ENCODE results near the gene LPIN1.
"Not testable (repeated sequence)": the region's sequence is repeated elsewhere in the genome, so short reads cannot be mapped to it uniquely, and the experiment has no call there.

LPIN1 gene

DNA sequence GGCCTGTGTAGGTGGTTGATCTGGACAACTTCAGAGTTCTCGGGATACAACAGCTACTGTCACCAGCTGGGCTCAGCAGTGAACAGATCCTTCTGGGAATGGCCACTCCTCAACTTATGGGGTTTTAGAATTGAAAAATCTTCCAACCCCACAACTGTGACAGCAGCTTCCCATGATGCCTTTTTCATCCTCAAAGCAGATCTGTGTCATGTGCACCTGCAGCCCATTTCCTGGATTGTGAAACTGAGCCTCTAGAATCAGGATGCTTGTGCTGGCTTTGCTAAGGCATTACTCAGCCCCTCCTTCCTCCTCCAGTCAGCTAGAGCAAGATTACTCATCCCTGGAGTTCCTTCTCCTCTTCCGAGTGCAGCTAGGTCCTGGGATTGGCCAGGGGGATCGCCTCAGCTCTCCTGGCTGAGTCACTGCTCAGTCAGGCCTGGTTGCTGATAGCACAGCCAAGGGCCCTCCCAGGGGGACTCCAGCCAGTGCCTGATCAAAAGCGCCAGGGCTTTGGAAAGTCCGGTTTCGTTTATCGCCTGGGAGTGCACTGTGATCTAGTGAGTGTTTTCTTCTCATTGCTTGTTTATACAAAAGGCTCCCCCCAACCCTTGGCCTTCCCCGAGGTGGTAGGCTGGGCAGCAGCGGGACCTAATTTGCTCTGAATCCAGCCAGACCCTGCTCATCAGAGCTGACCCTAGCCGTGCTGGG is 2.4 kb upstream of the LPIN1 start:
- DNase-seq: peak; percentile 98 to 100 (median 98)

DNA sequence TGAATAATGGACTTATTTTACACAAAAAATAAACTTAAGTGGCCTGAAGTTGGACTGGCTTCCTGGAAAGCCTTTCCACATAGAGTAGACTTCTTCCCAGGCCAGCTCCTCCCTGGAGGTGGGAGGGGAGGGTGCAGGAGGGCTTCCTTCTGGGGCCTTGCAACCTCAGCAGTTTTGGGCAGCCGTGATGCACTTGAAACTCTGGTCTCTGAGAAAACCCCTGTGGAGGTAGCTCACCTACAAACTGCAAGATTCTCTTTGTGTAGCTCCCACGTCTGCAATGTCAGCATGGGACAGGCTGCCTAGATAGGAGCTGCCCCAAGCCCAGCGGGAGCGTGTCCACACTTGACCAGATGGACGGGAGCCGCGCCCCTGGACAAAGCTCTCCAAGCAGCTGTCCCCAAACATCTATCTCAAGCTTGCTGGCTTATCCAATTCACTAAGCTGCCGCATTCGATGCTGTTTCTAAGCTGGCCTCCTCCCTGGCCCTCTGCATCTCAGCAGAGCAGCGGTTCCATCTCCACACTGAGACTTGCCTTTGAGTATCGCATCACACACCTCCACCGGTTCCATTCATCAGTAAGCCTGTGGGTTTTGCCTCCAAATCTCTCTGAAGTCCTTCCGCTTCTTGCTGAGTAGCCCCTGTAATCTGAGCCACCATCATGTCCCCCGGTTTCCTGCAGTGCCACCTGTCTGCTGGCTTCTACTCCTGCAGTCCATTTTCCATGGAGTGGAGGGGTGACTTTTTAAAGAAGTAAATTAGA is 1.6 kb upstream of the LPIN1 start:
- peak in 2 of 3 donors; percentile 30 to 39 for DNase-seq

DNA sequence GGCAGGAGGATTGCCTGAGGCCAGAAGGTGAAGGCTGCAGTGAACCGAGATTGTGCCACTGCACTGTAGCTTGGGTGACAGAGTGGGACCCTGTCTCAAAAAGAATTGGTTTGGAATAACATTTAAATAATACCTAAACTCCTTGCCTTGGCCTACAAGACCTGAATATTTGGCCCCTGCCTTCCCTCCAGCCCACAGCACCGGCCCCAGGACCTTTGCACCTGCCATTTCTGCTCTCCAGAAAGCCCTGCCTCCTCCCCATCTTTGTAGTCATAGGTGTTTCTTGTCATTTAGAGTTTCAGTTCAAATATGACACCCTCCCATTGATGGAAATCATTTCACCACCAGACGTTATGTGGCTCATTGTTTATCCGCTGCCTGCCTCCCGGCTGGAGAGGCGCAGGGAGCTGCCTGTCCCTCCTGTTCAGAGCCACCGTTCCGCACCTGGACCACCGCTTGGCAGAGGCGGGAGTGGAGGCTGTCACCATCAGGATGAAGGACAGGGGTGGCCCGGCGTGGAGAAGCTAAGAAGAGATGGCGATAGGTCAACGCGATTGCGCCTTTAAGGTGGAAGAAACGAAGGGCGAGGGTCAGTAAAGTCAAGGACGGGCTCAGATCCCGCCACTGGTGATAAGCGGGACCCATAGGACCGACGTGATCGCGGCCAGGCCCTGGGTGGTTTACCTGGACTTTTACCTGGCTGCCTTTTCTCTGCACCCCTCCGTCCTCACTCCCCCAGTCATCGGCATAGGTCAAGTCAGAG is 638 bp upstream of the LPIN1 start:
- no peak for DNase-seq

DNA sequence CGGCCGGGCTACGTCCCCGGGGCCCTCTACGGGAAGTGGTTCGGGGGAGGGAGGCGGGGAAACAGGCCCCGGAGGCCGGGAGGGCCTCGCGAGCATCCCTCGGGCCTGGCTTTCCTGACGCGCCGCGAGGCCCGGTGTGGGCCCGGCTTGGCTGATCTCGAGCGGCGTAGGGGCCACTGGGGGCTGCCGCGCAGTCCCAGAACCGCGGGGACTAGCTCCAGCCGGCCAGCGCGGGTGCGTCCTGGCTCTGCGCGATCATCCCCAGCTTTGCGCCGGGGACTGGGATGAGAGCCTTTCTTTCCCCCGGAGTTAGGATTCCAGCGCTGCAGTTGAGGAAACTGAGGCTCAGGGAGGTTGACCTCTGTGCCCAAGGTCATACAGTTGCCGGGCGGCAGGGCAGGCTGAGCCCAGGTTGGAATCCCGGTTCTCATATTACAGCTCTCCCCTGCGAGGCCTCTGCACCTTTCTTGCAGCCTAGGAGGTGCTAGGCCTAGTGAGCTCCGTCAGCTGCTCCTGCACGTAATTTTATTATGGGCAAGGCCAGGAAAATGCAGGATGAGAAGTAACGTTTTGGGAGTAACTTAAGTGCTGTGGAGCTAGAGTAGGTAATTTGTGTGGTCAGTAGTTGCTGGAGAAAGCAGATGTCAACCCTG is 501 bp downstream of the LPIN1 start:
- DNase-seq: no peak

DNA sequence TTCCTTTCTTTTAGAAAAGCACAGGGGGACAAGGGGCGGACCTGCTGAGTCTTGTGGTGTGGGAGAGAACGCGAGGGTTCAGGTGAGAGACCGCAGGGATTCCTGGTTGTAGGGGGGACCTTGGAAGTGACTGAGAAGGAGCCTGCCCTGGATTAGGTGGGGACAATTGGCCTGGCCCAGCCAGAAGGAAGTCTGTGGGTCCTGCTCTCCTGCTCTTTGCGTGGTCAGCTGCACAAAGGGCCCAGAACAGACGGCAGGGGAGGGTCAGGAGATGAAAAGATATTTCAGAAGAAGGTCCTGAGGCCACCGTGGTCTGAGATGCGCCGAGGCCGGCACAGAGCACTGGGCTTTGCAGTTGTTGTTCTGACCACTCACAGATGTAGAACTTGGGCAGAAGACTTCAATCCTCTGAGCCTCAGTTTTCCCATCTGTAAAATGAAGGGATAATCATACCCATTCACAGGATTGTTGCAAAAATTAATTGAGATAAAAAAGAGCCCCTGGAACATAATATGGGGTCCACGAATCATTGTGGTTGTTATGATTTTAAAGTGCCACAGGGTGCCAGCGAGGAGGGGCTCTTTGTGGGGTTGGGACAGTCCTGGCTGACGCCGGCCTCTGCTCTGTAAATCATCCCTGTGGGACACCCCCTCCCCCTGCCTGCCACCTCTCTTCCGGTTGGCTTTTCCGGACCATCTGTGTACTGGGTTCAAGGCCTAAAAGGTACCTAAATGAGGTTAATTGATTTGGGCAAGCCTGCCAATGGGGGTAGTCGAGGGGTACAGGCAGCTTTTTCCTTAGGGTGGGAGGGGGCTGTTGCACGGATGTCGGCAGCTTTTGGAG is 1.8 kb downstream of the LPIN1 start:
- DNase-seq: peak in 1 of 3 donors; percentile 17

DNA sequence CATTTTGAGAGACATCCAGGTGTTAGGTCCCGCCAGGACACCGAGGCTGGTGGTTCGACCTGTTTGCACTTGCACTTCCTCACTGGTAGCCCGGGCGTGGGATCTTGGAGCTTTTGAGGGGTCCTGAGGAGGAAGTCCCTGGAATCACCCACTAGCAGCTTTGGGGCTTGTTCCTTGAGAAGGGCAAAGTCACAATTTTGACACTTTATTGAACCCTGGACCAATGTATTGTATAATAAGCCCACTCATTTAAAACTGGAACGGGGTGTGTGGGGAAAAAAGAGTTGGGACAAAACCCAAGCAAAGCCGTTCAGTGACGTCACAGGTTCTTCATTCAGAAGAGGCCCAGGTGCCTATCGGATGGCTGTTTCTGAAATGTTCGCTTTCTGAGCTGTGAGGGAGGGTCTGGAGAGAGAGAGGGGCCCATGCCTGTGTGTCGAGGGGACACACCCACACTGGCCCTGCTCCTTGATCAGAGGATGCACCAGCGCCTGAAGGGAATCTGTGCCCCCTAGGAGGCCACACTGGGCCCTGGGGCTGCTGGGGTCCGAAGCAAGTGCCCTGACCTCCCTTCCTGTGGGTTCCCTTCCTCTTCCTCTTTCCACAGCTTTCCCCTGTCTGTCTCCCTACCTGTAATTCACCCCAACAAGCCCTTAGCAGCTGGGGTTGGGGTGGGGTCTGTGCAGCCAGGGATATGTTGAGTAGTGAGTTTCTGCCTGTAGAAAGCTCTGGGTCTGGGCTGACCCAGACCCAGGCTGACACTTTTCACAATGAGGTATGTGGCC is 2.6 kb downstream of the LPIN1 start:
- DNase-seq: peak in 1 of 3 donors; percentile 27

DNA sequence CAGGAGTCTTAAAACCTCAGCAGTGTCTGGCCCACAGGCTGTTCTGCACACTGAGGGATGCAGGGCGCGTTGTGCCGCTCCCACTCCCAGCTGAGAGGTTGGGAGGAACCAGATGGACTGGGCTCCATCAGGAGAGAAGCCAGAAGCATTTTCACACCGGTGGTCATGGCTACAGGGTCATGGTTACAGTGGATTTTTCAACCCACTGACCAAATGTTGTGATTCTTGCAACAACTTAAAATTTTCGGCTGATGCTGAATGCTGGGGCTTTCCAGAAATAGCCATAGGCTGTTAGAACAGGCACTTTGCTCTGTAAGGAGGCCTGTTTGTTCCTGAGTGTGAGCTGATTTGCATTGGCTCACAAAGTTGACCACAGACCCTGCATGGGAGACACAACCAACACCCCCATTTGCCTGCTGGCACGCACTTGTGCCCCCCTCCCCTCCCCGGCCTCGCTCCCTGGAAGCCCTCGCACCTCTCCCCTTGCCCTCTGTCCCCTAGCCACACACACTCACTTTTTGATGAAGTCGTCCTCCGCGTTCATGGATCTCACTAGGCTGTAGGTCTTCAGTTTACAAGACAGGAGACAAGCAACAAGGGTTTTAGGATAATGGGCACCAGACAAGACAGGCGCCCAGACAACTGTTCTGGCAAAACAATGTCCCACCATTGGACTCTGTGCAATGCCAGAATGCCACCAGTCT is 3.4 kb downstream of the LPIN1 start:
- peak; percentile 61 to 73 (median 64) for DNase-seq

DNA sequence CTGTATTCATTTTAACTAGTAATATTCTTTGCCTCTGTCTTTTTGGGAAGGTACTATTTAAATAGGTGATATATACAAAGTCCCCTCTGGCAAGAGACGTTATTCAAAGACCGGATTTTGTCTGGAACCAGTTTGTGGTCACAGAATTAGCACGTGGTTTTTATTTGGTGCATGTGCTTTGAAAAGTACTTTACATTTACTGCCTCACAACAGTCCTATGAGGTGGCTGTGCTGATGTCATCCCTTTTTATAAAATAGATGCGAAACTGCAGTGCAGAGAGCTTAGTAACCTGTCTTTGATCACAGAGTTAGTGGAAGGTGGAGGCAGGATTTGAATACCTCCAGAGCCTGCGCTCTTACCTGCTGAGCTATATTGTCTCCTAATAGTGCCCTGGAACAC is 4.0 kb downstream of the LPIN1 start:
- DNase-seq: peak in 2 of 3 donors; percentile 25 to 43

DNA sequence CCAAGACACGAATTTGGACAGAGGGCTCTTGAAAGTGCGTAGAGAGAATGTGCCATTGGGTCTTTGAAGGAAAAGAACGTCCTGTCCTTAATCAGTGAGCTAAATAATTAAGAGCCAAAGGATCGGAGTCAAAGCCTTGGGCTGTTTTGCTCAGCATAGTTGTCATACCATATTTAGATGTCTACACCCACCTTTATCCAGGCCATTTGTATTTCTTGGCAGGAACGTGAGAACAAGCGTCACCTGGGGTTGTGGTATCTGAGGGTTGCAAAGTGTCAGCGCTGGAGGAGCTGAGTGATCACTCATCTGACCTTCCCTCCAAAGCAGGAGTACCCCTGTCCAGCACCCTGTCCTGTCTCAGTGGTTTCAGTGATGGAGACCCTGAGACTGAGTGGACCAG is 4.5 kb downstream of the LPIN1 start:
- no peak for DNase-seq

DNA sequence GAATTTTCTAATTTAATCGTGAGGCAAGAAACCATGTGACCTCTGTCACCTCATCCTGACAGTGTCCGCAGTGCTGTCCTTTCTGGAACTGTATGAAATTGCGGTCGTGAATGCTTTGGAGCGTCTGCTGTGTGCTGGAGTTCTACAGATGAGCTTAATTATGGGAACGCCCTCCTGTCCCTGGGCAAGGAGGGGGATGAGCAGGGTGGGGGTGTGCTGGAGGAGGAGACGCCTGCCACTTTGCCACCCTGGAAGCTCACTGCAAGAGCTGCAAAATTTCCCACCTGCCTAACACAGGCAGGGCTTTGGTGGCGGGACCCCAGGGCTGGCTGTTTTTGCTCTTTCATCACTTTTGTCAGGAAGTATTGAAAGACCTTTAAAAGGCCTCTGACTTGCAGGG is 6.5 kb downstream of the LPIN1 start:
- no peak for DNase-seq

DNA sequence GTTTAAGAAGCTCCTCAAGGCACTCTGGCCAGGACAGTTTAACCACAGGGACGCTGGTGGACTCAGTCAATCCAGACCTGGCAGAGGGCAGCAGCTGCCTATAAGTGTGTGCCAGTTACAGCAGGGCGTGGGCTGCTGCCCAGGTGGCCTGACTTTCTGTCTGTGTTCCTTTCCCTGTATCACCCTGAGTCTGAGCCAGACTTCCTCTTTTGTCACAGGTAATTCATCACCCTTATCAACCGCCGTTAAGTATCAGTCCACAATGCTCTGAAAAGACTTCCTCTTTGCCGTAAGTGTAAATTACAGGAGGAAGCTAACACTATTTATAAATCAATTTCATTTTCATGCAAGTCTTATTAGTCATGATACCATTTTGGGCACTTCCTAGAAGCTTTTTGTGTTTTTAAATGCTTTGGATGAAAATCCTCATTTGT is 7.0 kb downstream of the LPIN1 start:
- DNase-seq: peak; percentile 28 to 74 (median 62)

DNA sequence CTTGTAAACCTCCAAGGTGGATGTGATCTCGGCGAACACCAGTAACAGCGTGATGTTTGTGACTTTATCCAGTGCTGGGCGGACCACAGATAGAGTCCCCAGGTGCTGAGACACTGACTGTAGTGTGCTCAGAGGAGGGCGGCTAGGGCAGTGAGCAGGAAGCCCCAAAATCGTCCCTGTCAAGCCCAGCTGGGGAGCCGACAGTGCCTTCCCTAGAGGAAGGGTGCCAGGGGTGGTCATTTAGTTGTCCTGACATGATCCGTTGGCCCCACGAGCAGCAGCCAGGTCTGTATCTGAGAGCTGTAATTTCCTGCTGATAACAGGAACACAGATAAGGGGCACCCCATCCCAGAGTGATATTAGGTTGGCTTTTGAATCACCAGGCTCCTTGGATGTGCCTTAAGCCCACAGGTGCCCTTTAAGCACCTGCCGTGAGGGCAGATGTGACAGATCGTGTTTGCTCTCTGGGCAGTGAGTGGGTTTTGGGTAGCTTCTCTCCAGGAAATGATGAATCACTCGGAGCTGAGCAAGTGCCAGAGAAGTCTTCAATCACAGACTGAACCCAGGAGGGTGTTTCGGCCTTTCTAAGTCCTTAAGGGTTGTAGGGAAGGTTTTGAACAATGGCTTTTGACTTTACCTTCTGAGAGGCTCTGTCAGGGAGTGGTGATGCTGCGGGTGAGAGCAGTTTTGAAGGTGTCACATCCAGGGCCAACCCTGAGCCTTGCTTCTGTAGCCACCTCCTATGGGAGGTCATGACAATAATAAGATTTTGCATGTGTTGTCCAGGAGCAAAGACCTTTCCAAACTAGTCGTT is 7.7 kb downstream of the LPIN1 start:
- DNase-seq: peak; percentile 66 to 75 (median 74)

DNA sequence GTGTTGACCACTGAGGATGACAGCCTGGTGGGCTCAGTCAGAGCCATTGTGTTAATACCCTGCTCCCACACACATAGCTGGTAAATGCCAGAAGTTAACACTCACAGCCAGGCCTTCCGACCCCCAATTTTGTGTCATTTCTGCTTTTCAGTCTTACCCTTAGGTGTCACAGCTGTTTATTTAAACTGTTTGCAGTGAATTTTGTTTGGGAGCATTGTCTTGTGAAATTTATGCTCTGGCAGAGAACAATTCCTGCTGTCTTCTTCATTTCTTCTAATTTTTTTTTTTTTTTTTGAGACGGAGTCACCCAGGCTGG is 8.2 kb downstream of the LPIN1 start:
- peak in 1 of 3 donors; percentile 26 for DNase-seq

DNA sequence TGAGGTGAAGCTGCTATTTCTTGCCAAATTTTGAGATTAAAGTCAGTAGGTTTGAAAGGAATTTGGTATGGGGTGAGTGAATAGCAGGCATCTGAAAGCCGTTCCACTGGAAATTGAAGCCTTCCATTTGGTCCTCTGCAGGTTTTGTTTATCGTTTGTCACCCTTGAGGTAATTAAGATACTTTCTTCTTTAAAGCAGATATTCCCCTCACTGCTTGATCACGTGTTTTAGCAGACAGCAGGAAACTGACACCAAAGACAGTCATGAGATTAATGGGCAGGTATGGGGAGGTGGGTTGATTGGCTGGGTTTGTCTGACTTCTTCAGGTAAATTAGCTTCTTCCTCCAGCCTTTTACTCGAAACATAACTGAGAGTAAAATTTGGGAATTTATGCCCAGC is 10.7 kb downstream of the LPIN1 start:
- no peak for DNase-seq

DNA sequence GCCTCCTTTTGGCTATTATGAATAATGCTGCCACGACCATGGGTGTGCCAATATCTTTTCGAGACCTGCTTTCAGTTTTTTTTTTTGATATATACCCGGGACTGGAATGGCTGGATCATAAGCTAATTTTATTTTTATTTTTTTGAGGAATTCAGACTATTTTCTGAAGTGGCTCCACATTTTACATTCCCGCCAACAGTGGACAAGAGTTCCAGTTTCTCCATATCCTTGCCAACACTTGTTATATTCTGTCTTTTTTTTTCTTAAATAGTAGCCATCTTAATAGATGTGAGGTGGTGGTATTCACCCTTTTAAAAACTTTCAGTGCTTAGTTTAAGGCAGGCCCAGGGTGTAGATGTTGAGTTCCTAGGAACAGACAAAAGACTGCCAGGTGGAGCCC is 11.8 kb downstream of the LPIN1 start:
- no peak for DNase-seq

DNA sequence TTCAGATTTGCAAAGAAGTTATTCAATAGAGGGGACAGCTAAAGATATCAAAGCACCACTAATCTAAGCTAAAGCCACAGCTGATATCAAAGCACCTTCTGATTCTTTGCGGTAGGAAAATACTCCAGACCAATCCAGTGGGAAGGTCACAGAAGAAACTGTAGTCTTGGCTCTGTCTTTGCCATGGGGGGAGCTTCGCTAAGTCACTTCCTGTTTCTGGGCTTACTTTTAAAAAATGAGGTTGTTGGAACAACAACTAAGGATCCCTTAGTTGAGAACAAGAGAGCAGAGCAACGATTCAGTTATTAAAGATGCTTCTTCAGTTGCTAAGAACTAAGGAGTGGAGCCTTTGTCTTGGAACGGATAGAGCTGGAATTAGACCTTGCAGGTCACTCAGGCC is 12.2 kb downstream of the LPIN1 start:
- DNase-seq: peak in 1 of 3 donors; percentile 15

DNA sequence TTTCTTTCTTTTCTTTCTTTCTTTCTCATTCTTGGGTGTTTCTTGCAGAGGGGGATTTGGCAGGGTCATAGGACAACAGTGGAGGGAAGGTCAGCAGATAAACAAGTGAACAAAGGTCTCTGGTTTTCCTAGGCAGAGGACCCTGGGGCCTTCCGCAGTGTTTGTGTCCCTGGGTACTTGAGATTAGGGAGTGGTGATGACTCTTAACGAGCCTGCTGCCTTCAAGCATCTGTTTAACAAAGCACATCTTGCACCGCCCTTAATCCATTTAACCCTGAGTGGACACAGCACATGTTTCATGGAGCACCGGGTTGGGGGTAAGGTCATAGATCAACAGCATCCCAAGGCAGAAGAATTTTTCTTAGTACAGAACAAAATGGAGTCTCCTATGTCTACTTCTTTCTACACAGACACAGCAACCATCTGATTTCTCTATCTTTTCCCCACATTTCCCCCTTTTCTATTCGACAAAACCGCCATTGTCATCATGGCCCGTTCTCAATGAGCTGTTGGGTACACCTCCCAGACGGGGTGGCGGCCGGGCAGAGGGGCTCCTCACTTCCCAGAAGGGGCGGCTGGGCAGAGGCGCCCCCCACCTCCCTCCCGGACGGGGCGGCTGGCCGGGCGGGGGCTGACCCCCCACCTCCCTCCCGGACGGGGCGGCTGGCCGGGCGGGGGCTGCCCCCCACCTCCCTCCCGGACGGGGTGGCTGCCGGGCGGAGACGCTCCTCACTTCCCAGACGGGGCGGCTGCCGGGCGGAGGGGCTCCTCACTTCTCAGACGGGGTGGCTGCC is 12.9 kb downstream of the LPIN1 start:
- not testable (repeated sequence) for DNase-seq

DNA sequence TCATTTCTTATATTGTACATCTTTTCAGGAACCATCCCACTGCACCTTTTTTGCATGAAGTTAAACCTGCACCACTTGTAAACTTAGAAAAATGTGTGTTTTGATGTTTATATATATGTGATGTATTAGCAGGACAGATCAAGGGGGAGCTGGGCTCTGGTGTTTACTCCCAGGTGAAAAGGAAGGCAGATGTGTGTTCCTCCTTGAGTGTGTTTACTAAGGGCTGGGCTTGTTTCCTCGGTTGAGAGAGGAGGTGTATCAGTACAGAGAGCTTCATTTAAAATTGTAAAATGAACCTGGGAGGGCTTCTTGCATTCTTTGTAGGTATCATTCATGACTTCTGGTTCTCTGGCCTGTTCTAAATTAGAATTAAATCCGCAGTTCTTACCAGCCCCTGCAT is 14.8 kb downstream of the LPIN1 start:
- DNase-seq: no peak

DNA sequence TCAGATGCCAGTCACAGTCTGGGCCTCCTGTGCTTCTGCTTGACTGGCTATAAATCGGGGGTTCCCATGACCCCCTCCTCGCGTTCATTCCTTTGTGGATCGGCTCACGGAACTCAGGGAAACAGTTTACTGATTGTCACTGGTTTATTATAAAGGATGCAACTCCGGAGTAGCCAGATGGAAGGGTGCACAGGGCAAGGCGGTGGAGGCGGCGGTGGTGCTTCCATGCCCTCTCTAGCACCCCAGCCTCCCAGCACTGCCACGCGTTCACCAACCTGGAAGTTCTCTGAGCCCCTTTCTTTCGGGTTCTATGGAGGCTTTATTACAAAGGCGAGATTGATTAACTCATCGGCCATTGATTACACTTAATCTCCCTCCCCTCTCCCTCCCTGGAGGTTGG is 15.6 kb downstream of the LPIN1 start:
- no peak for DNase-seq

Measured in suppressor macrophage treated with lipopolysaccharide for 1 hour (primary cell).